T-helper 2 cell (primary cell): ENCODE data around the gene CXXC5.

Source experiments
- DNase-seq, 5 experiments: peaks; one replicate each; pipeline versions ENCODE4 v3.0.0 to v3.0.0-alpha.2; 2012 to 2022

Gene CXXC5

DNA sequence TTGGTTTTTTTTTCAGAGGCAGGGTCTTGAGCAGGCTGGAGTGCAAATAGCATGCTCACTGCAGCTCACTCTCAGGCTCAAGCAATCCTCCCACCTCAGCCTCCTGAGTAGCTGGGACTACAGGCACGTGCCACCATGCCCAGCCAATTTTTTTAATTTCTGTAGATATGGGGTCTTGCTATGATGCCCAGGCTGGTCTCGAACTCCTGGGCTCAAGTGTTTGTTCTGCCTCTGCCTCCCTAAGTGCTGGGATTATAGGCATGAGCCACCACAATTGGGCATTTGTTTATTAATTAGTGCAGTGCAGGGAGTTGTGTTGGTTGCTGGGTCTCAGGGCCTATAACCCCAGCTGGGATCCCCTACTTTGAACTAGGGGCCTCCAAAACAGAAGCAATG, 47.0 kb downstream of the CXXC5 start:
- DNase-seq, result no peak

DNA sequence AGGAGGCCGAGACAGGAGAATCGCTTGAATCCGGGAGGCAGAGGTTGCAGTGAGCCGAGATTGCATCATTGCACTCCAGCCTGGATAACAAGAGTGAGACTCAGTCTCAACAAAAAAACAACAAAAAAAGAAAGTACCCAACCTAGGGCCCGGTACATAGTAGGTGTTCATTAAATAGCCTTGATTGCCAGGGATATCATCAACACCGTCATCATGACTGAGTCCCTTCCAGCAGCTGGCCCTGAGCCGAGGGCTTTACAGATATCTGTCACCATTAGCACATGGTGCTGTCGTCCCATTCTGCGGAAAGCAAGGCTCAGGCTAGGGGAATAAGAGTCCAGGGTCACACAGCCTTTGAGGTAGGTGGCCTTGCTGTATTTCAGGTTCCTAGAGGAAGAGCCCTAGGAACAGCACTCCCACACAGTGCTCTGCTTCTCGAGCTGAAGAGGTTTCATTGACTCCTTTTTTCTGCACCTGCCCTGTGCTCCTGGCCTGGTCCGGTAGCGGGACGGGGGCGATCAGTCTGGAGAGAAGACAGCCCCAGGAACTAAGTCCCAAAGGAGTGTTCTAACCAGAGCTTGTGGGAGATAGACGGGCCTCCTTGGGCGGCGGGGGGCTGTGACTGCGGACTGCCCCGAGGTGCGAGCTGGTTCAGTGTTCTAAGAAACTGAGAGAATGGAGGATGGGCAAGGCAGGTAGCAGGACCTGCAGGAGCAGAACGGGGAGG, 48.2 kb downstream of the CXXC5 start:
- DNase-seq, result no peak

GRCh38 chr5:139696894-139697658, 48.9 kb downstream of the CXXC5 start:
- no peak for DNase-seq

DNA sequence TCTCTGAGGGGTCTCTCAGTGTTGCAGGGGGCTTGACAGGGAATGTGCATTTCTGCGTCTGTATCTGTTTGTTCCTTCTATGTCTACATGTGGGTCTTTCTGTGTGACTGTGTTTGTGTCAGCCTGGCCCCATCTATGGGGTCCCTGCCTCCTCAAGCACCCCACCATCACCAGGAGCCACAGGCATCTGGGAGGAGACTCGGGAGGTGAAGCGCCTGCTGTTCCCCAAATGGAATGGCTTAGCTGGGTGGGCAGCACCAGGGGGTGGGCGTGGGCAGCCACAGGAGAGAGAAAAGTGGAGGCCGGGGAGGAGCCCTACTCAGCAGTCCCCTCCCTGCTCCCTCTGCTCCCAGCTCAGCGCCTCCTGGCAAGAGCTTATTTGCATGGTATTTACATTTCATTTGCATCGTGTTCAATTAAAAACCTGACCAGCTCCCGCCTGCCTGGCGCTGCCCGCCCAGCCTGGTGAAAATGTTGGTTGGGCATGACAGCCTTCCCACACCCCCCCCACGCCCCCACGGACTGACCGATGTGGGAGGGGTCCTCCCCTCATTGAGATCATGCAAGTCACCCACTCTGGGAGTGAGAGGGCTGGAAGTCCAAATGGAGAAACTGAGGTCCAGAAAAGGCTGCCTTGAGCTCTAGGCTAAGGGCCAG, 50.5 kb downstream of the CXXC5 start:
- DNase-seq, result no peak

DNA sequence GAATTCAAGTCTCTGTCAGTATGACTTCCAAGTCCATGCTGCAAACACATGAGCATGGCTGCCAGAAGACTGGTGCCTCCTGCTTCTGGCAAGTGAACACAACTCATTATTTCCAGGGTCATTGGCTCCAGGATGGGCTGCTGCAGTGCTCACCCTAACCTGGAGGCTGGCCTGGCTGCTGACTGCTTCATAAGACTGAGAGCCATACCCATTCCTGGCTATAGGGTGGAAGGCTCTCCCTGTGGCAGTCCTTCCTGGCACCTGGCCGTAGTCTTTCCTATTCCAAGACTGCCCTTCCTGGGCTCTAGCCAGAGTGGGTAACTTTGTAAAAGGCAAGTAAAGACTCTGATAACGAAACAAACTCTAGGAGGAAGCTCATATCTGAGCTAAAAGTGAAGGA, 51.2 kb downstream of the CXXC5 start:
- no peak for DNase-seq

DNA sequence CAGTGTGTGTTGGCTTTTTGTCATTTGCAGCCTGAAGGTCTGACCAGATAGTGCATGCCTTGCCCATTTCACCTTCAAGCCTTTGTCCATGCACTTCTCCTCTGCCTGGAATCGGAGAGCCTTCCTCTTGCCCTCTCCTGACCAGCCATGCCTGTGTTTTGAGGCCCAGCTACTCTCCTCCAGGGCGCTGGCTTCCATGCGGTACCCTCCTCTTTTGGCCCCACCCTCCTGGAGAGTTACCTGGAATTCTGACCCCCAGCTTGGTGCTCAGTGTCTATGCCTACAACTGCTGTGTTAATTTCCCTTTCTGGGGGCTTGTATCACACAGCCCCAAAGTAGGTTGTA, 52.5 kb downstream of the CXXC5 start:
- DNase-seq, result no peak

DNA sequence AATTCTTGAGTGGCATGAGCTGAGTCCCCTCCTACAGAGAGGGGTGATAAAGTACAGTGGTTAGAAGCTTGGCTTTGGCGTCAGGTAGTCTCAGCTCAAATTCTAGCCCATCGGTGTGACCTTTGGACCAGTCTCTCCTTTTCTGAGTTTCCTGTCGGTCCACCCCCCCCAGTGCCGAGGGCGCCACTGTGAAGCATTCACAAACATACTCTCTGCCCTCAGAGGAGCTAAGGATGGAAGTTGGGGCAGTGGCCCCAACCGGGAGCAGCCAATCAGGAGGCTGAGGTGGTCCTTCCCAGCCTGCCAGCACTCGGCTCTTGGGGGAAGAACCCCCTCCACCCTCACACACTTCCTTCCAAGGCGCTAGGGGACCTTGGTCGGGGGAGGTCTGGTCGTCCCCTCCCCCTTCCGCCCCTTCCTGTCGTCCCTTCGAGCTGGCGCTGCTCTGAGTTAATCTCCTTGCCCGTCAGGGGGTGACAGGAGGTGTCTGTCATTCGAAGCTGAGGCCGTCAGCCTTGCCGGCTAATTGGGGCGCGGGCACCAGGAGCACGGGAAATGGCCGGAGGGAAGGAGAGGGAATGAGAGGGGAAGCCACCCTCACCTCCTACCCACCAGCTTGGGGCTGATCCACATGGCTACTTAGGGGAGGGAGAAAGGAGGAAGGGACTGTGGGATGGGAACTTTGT, 53.0 kb downstream of the CXXC5 start:
- DNase-seq, result no peak

- DNase-seq, result no peak
Measured at GRCh38 chr5:139702548-139702947, 54.4 kb downstream of the CXXC5 start.

- DNase-seq, result no peak
Measured at GRCh38 chr5:139704748-139705147, 56.6 kb downstream of the CXXC5 start.

DNA sequence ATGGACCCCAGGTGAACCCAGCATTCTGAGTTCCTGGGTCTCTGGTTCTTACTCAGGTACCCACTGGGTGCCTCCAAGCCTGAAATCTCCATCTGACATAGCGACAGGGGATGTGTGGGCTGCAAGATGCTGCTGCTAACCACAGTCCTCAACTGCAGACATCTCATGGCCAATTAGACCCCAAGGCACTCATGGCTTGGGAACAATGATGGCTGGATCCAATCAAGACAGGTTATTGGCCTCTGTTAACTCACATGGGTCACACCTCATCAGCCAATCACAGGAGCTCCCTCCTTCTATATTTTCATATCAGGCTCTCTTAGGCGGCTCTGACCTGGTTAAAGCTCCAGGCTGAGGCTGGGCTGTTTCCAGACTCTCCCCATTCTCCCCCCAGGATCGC, 57.0 kb downstream of the CXXC5 start:
- DNase-seq, result no peak

GRCh38 chr5:139705655-139706587, 57.8 kb downstream of the CXXC5 start:
- DNase-seq, result no peak

GRCh38 chr5:139707445-139708003, 59.4 kb downstream of the CXXC5 start:
- no peak for DNase-seq

DNA sequence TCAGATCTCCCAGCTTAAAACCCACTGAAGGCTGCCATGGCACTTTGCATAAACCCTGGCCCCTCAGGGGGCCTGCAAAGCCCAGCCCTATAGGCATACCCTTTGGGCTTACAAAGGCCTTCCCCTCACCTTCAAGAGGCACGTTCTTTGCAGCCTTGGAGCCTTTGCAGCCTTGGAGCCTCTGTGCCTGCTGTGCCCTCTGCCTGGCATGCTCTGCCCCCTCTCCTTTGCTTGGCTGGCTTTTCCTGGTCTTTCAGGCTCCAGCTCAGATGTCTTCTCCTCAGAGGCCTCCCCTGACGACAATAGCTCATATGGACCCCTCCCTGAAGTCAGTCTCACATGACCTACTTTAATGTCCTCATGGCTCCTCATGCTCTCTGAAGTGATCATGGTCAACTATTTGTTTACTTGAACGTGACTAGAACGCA, 60.3 kb downstream of the CXXC5 start:
- no peak for DNase-seq

DNA sequence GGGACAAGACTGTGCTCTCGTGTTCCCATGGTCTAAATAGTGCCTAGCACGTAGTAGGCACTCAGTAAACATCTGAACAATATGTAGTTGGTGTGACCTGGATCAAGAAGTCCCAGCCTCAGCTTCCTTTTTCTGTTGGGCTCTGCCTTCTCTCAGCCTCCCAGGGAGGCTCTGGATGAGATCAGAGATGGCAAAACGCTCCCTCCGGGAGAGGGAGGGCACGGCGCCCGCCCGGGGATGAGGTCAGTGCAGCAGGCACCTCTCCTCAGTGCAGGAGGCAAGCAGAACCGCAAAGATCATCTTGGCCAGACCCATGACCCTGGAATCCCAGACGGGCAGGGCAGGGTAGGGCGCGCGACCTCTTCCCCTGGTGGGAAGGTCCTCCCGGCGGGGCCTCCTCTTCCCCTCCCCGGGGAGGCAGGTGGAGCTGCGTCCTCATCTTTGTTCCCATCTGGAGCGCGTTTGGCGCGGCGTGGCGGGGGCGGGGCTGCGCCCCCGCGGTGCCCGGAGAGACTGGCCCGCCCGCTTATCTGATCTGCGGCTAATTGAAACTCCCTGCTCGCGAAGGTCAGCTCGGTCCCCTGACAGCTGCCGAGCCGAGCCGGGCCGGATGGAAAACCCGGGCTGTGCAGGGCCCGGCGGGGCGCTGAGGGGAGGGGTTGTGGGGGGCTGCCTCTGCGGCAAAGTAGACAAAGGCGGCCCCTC, 60.9 kb downstream of the CXXC5 start:
- no peak for DNase-seq

DNA sequence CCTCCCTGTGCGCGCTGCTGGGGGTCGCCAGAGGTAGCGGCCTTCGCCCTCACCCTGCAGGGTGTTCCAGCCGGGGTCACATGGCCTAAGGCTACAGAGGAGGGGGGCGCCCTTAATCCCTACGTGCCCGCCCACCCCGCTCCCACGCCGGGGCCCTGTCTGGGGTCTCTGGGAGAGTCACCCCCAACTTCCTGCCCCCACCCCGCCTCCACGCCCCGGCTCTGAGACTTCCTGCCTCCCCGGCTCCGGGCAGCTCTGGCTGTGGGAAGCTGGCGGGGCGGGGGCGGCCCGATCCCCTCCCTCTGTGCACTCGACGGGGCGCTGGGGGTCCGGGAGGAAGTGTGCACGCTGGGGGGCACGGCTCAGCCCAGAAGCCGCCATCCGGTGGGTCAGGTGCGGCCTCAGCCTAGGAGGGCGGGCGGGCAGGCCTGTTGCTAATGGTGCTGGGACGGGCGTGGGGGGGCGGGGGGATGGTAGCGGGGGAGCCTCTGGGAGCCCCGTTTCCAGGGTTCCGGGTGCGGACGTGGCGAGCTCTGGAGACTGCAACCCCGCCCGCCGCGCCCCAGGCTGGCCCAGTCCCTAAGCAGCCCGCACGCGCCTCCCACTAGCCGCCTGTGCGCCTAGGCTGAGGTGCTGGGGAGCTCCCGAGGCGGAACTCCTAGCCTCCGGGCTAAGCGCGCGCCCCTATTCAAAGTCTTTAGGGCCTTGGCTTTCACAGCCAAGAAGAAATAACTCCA, 61.6 kb downstream of the CXXC5 start:
- peak in 1 of 5 experiments; percentile 57 for DNase-seq

DNA sequence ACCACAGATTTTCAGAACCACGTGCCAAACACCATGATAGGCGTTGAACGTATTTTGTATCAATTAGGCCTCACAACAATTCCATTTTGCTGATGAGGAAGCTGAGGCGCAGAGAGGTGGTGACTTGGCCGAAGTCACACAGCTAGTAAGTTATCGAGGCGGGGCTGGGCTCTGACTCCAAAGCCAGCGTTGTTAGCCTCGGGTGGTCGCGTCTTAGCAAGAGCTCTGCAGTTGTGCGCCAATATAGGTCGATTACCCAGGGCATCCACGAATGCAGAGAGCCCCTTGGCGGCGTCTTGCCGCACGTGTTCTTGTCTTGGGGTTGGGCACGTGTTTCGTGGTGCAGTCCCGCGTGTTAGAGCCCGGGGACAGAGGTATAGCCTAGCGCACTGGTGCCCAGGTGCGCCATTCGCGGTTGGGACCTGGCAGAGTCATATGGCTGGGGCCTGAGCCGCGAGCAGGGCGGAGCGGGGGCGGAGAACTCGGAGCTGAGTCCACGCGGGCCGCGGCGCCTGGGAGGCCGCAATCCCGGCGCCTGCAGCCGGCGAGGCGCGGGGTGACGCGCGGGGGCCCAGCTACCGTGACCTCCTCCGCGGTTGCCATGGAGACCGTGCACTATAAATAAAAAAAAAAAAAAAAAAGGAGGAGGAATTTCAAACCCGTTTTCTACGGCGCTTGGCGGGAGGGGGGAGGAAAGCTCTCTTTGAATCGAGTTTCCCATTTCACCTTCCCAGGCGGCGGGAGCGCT, 62.3 kb downstream of the CXXC5 start:
- DNase-seq, result peak in 3 of 5 experiments; percentile 28 to 89 (median 44)

DNA sequence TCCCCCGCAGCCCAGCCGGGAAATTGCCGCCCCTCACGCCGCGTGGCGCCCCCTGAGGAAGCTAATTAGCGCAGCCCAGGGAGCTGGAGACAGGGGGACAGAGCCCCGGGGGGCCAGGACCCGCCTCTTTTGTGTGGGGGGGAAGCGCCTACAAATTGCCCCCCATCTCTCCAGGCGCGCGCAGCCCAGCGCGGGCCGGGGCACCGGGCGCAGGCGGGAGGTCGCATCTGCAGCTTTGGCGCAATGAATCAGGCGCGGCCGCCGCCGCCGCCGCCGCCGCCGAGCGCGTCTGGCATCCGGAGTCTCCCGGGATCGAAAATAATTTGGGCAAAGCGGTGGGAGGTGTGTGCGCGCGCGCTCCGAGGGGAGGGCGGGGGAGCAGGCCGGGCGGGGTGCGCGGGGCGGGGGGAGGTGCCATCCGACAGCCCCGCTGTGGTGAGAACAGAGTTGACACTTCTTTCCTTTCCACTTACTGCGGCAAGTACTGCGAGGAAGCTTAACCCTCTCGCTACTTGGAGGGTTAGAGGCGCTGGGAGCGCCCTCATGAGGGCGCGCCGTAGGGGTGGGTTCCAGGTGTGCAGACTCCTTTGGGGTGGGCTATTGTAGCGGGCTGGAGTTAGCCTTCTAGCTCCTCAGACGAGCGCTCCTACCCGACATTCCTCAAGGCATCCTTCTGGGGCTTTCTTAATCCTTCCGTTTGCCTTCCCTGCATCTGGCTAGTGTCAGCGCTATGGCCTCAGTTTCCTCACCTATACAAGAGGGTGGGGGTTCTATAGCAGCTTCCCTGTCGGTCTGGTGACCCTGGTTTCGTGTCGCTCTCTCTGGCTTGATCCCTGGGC, 63.1 kb downstream of the CXXC5 start:
- DNase-seq, result peak in 4 of 5 experiments; percentile 20 to 72 (median 41)

DNA sequence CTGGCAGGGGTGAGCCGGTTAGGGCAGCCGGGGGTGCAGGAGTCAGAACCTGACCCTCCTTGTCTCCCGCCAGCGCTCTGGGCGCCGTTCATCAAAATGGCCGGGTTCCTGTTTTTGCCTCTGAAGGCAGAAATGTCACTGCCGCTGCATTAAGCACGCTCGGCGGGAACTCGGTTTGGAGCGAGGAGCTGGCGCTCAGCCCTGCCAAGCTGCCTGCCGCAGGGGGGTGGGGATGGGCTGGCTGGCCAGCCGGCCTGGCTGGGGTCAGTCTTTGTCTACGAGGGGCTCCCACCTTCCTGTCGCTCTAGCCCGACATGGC, 63.7 kb downstream of the CXXC5 start:
- DNase-seq, result no peak

GRCh38 chr5:139712412-139712811, 64.3 kb downstream of the CXXC5 start:
- DNase-seq, result no peak
